ENCODE data around the gene DLG5.

The DLG5 gene

DNA sequence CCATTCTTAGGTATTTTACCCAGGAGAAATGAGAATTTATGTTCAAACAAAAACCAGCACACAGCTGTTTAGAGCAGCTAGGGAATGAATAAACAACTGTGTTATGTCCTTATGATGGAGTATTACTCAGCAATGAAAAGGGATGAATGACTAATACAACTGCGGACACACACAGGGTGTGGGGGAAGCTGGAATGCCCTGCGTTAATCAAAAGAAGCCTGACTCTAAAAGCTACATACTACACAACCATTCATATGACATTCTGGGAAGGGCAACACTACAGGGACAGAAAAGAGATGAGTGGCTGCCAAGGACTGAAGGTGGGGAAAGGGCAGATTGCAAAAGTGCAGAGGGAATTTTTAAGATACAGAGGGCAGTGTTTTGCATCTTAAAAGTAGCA, 64.0 kb downstream of the DLG5 start:
- TF ChIP-seq, protein P1, sequence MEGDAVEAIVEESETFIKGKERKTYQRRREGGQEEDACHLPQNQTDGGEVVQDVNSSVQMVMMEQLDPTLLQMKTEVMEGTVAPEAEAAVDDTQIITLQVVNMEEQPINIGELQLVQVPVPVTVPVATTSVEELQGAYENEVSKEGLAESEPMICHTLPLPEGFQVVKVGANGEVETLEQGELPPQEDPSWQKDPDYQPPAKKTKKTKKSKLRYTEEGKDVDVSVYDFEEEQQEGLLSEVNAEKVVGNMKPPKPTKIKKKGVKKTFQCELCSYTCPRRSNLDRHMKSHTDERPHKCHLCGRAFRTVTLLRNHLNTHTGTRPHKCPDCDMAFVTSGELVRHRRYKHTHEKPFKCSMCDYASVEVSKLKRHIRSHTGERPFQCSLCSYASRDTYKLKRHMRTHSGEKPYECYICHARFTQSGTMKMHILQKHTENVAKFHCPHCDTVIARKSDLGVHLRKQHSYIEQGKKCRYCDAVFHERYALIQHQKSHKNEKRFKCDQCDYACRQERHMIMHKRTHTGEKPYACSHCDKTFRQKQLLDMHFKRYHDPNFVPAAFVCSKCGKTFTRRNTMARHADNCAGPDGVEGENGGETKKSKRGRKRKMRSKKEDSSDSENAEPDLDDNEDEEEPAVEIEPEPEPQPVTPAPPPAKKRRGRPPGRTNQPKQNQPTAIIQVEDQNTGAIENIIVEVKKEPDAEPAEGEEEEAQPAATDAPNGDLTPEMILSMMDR (IDR thresholded peaks at IDR 0.05; ENCODE audit: low read depth, low read length): no peak
- H3K9me3 ChIP-seq: no peaks in the 10 kb centered on the region
- H3K4me3 ChIP-seq (ENCODE audit: low read depth, low read length): no peak overlapping the region
- H3K36me3 ChIP-seq: no peaks in the 10 kb centered on the region; the same call in 1 of the 2 replicates
- no peaks in the 10 kb centered on the region for H3K4me1 ChIP-seq
- no peak for DNase-seq
- no peaks in the 10 kb centered on the region for H3K27me3 ChIP-seq

DNA sequence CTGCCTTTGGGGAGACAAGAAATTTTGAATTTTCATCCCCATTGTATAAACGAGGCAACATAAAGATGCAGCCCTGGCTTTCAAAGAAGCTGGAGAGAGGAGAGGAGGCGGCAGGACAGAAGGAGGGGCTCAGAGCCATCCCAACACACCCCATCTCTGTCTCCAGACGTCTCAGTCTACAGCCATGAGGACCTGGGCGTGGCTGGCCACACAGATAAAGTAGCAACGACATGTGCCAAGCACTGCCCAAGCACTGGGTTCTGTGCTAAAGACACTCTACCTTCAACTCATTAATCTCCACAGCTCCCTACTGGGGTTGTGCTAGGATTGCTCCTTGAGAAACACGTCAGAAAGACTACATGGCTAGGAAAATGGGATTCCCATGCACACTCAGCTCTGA, 65.2 kb downstream of the DLG5 start:
- no peaks in the 10 kb centered on the region for H3K9me3 ChIP-seq
- no peaks in the 10 kb centered on the region for H3K4me1 ChIP-seq
- H3K4me3 ChIP-seq (ENCODE audit: low read depth, low read length): no peak overlapping the region
- H3K36me3 ChIP-seq: no peaks in the 10 kb centered on the region
- no peak for DNase-seq
- H3K27me3 ChIP-seq: no peaks in the 10 kb centered on the region
- TF ChIP-seq, protein P1 (IDR thresholded peaks at IDR 0.05; ENCODE audit: low read depth, low read length): no peak

DNA sequence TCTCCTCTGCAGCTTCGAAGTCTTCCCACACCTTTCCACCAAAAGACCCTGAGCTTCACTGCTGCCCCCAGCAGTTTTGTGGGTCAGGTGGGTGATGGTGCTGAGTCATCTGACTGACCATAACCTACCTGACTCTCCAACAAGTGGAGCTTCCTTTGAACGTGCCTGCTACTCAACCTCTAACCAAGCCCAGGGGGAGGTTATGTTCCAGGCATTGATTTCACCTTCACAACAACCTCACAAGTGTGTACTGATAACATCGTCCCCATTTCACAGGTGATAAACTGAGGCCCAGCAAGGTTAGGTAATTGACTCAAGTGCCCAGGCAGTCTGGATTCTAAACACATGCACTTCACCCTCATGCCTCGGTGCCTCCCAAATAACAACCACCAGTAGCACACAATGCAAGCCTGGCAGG, 66.7 kb downstream of the DLG5 start:
- H3K27me3 ChIP-seq: no peaks in the 10 kb centered on the region
- TF ChIP-seq, protein P1 (IDR thresholded peaks at IDR 0.05; ENCODE audit: low read depth, low read length): no peak
- no peak overlapping the region for H3K4me3 ChIP-seq (ENCODE audit: low read depth, low read length)
- DNase-seq: no peak
- H3K9me3 ChIP-seq: no peaks in the 10 kb centered on the region
- 0 out of 2 replicates have a peak, but pooled peaks cover 2% of the 10 kb centered on the region for H3K36me3 ChIP-seq
- H3K4me1 ChIP-seq: no peaks in the 10 kb centered on the region

DNA sequence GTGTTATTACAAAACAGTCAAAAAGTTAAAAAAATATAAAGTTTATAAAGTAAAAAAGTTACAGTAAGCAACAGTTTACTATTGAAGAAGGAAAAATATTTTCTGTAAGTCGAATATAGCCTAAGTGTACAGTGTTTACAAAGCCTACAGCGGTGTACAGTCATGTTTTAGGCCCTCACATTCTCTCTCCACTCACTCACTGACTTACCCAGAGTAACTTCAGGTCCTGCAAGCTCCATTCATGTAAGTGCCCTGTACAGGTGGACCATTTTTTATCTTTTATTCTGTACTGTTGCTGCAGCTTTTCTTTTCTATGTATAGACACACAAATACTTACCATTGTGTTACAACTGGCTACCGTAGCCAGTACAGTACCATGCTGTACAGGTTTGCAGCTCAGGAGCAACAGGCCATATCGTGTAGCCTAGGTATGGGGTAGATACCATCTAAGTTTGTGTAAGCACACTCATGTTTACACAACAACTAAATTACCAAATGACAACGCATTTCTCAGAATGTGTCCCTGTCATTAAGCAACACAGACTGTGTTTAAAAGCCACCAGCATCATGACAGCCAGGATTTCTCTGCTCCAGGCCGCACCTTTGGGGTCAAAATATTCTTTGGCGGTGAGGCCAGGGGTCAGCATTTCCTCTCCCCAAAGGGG, 67.2 kb downstream of the DLG5 start:
- no peaks in the 10 kb centered on the region for H3K4me1 ChIP-seq
- no peaks in the 10 kb centered on the region for H3K27me3 ChIP-seq
- peaks cover 3% of the 10 kb centered on the region; the same call in 1 of the 2 replicates for H3K36me3 ChIP-seq
- DNase-seq: no peak
- no peak overlapping the region for H3K4me3 ChIP-seq (ENCODE audit: low read depth, low read length)
- H3K9me3 ChIP-seq: no peaks in the 10 kb centered on the region
- TF ChIP-seq, protein P1 (IDR thresholded peaks at IDR 0.05; ENCODE audit: low read depth, low read length): no peak

DNA sequence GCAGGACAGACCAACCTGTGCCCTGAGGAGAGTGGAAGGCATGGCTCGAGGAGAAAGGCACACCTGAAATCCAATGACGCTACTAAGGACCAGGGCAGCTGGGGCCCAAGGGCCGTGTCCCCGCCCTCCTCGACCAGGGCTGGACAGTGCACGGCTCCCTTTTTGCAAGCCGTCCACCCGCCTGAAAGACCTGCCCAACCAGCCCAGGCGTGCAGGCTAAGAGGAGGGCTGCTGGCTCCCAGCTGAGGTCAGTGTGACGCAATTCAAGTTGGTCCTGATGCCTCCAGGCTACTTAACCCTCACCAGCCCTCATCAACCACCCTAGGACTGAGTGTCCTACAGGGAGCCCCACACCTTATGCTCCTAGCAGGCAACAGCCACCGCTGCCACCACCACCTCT, 69.3 kb downstream of the DLG5 start:
- Histone ChIP-seq H3K4me3 (ENCODE audit: low read depth, low read length) (no peak overlapping the region), H3K4me1 (no peaks in the 10 kb centered on the region), H3K27me3 (no peaks in the 10 kb centered on the region), H3K36me3 (peaks cover 11% of the 10 kb centered on the region), H3K9me3 (no peaks in the 10 kb centered on the region)
- TF ChIP-seq, protein P1 (IDR thresholded peaks at IDR 0.05; ENCODE audit: low read depth, low read length): no peak
- no peak for DNase-seq

DNA sequence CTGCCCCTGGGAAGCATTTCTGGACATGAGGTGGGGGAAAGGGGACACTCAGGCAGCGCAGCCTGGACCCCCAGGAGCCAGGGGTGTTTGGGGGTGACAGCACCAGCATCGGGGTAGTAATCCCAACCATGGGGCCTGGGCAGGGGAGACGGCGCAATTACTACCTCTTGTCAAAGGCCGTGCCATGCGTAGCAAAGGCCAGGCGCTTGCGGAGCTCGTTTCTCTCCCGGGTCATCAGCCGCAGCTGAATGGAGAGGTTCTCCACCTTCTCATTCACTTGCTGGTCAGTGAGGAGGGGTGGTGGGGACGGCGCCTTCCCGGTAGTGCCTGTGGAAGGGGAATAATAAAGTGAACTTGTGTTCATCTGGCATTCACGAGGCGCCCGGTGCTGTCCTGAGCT, 70.0 kb downstream of the DLG5 start:
- peaks cover 12% of the 10 kb centered on the region for H3K36me3 ChIP-seq
- H3K4me1 ChIP-seq: no peaks in the 10 kb centered on the region
- DNase-seq: no peak
- H3K4me3 ChIP-seq (ENCODE audit: low read depth, low read length): no peak overlapping the region
- H3K27me3 ChIP-seq: no peaks in the 10 kb centered on the region
- H3K9me3 ChIP-seq: no peaks in the 10 kb centered on the region
- TF ChIP-seq, protein P1 (IDR thresholded peaks at IDR 0.05; ENCODE audit: low read depth, low read length): no peak
